WERI-Rb-1 (cell line): ENCODE results near the gene UBR7.
"Not testable (repeated sequence)": the region's sequence is repeated elsewhere in the genome, so short reads cannot be mapped to it uniquely, and the experiment has no call there.

Experiments used
- DNase-seq: peaks from one replicate; pipeline ENCODE4 v3.0.0-alpha.2; 2020
- H3K27ac ChIP-seq: fragments of 250-450 bp; sonication (Bioruptor Pico); 2 replicates; pipeline ENCODE4 v1.5.1; 2020; ENCODE audit warnings: mild to moderate bottlenecking, moderate library complexity
- H3K27me3 ChIP-seq: fragments of 250-450 bp; sonication (Bioruptor Pico); 2 replicates; pipeline ENCODE4 v1.5.1; 2021; ENCODE audit warnings: mild to moderate bottlenecking, low read depth, moderate library complexity; ENCODE audit not compliant: insufficient read depth, severe bottlenecking
- H3K36me3 ChIP-seq: fragments of 250-450 bp; sonication (Bioruptor Pico); 2 replicates; pipeline ENCODE4 v1.5.1; 2020; ENCODE audit warnings: mild to moderate bottlenecking, moderate library complexity
- H3K4me3 ChIP-seq: 2 replicates; pipeline ENCODE4 v1.5.1; 2011; ENCODE audit warnings: low read depth, mild to moderate bottlenecking, control low read depth, low read length
- H3K9me3 ChIP-seq: fragments of 250-450 bp; sonication (Bioruptor Pico); 2 replicates; pipeline ENCODE4 v1.5.1; 2021; ENCODE audit warnings: mild to moderate bottlenecking, moderate library complexity; ENCODE audit not compliant: severe bottlenecking
- CTCF ChIP-seq: IDR thresholded peaks from 2 replicates; pipeline ENCODE4 v1.5.1; 2011; ENCODE audit warnings: low read depth, mild to moderate bottlenecking, control low read depth, inconsistent platforms, low read length

The UBR7 gene

GRCh38 chr14:93231129-93231979 is 24.3 kb downstream of the UBR7 start:
- DNase-seq = no peak
- H3K4me3 ChIP-seq = no peak overlapping the region
- H3K27ac ChIP-seq = no peak overlapping the region
- no peak for TF ChIP-seq CTCF
- no peaks in the 10 kb centered on the region for H3K27me3 ChIP-seq
- H3K36me3 ChIP-seq = peaks cover 24% of the 10 kb centered on the region
- no peaks in the 10 kb centered on the region for H3K9me3 ChIP-seq

GRCh38 chr14:93232159-93232558 is 25.1 kb downstream of the UBR7 start:
- Histone ChIP-seq H3K9me3 (no peaks in the 10 kb centered on the region), H3K27me3 (no peaks in the 10 kb centered on the region), H3K36me3 (peaks cover 19% of the 10 kb centered on the region), H3K27ac (no peak overlapping the region), H3K4me3 (no peak overlapping the region)
- TF ChIP-seq CTCF = no peak
- no peak for DNase-seq

- H3K9me3 ChIP-seq, H3K27me3 ChIP-seq, H3K4me3 ChIP-seq, DNase-seq, H3K27ac ChIP-seq, H3K36me3 ChIP-seq: not testable (repeated sequence)
Measured at GRCh38 chr14:93233078-93233477, 26.0 kb downstream of the UBR7 start.

- Histone ChIP-seq H3K9me3 (no peaks in the 10 kb centered on the region), H3K27ac (no peak overlapping the region), H3K27me3 (no peaks in the 10 kb centered on the region), H3K4me3 (no peak overlapping the region), H3K36me3 (no peaks in the 10 kb centered on the region; the same call in 1 of the 2 replicates)
- no peak for DNase-seq
- no peak for TF ChIP-seq CTCF
Measured at GRCh38 chr14:93234798-93235197, 27.7 kb downstream of the UBR7 start.

GRCh38 chr14:93239869-93240677 is 33.0 kb downstream of the UBR7 start:
- H3K27me3 ChIP-seq = no peaks in the 10 kb centered on the region
- TF ChIP-seq CTCF = no peak
- H3K36me3 ChIP-seq = peaks cover 30% of the 10 kb centered on the region
- no peaks in the 10 kb centered on the region for H3K9me3 ChIP-seq
- H3K27ac ChIP-seq = no peak overlapping the region
- H3K4me3 ChIP-seq = no peak overlapping the region
- no peak for DNase-seq

GRCh38 chr14:93240678-93241000 is 33.6 kb downstream of the UBR7 start:
- no peak for TF ChIP-seq CTCF
- no peak overlapping the region for H3K4me3 ChIP-seq
- H3K27ac ChIP-seq = no peak overlapping the region
- DNase-seq = no peak
- no peaks in the 10 kb centered on the region for H3K27me3 ChIP-seq
- H3K36me3 ChIP-seq = peaks cover 35% of the 10 kb centered on the region
- no peaks in the 10 kb centered on the region for H3K9me3 ChIP-seq
